Activated CD8-positive, alpha-beta T cell treated with anti-CD3 and anti-CD28 coated beads for 36 hours (primary cell): ENCODE results near the gene PGAM5. TPM values are rescaled to one million over a fixed set of nuclear protein-coding genes. Genes with fewer than 3 reads are reported as not detected.

Source experiments
- ATAC-seq: fragments of 200-7000 bp; cut with Tn5 transposase; one replicate; pipeline ENCODE4 v1.10.0; 2021; ENCODE audit warnings: mild to moderate bottlenecking, moderate library complexity
- CTCF ChIA-PET: fragments of 350-600 bp; sonication (Branson Sonifier 250); formaldehyde crosslinking; loops from one replicate; lab custom pipeline; 2021; ENCODE audit warnings: antibody characterized with exemption; lab: Charles Lee
- POLR2A ChIA-PET: fragments of 350-600 bp; sonication (Branson Sonifier 250); formaldehyde crosslinking; loops from one replicate; lab custom pipeline; 2021; ENCODE audit warnings: antibody characterized with exemption; lab: Charles Lee
- DNase-seq: peaks from one replicate; pipeline ENCODE4 v3.0.0-alpha.2; 2020
- H3K27ac Mint-ChIP-seq: one replicate; pipeline ENCODE4 v1.8.0; 2021; ENCODE audit warnings: mild to moderate bottlenecking, mixed read lengths
- H3K27me3 Mint-ChIP-seq: one replicate; pipeline ENCODE4 v1.8.0; 2021; ENCODE audit warnings: mixed read lengths
- H3K36me3 Mint-ChIP-seq: one replicate; pipeline ENCODE4 v1.8.0; 2021; ENCODE audit warnings: low read depth, mixed read lengths
- H3K4me1 Mint-ChIP-seq: one replicate; pipeline ENCODE4 v1.8.0; 2021; ENCODE audit warnings: low read depth, mixed read lengths
- H3K4me3 Mint-ChIP-seq: one replicate; pipeline ENCODE4 v1.8.0; 2021; ENCODE audit warnings: mild to moderate bottlenecking, moderate library complexity, mixed read lengths
- H3K9me3 Mint-ChIP-seq: one replicate; pipeline ENCODE4 v1.8.0; 2021; ENCODE audit warnings: mixed read lengths
- intact Hi-C: fragments of 100-400 bp; cut with micrococcal nuclease; formaldehyde crosslinking; loops from one replicate; pipeline ENCODE4 v1.10.0; 2022
- total RNA-seq, 2 experiments: library from RNA; stranded (reverse); gene quantifications; one replicate each; pipeline ENCODE4 v1.2.3, GENCODE V29; 2021
- TF ChIP-seq, protein P1 (sequence below): fragments of 200-600 bp; IDR thresholded peaks from one replicate; pipeline ENCODE4 v1.8.0; 2022; ENCODE audit warnings: antibody characterized with exemption, mild to moderate bottlenecking

The PGAM5 gene
- total RNA-seq, 2 experiments from 2014 or later = 69.6 to 73.2 TPM

- H3K9me3 Mint-ChIP-seq = no peaks in the 10 kb centered on the region
- ChIA-PET CTCF (no interaction called here), POLR2A (interaction anchor here (0.6 to 2.5 kb wide), 5 partner anchors 8 to 147 kb away, joined by 3 to 12 read pairs (median 3); no protein-coding TSS in a partner anchor)
- intact Hi-C loops = loop anchor here (10.0 kb wide), 1 partner anchor 123 kb away; the partner anchor contains the start of gene CHFR
- ATAC-seq (peak; percentile 89), DNase-seq (peak; percentile 82)
- peaks cover 31% of the 10 kb centered on the region for H3K36me3 Mint-ChIP-seq
- TF ChIP-seq, protein P1, sequence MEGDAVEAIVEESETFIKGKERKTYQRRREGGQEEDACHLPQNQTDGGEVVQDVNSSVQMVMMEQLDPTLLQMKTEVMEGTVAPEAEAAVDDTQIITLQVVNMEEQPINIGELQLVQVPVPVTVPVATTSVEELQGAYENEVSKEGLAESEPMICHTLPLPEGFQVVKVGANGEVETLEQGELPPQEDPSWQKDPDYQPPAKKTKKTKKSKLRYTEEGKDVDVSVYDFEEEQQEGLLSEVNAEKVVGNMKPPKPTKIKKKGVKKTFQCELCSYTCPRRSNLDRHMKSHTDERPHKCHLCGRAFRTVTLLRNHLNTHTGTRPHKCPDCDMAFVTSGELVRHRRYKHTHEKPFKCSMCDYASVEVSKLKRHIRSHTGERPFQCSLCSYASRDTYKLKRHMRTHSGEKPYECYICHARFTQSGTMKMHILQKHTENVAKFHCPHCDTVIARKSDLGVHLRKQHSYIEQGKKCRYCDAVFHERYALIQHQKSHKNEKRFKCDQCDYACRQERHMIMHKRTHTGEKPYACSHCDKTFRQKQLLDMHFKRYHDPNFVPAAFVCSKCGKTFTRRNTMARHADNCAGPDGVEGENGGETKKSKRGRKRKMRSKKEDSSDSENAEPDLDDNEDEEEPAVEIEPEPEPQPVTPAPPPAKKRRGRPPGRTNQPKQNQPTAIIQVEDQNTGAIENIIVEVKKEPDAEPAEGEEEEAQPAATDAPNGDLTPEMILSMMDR = no peak
- no peaks in the 10 kb centered on the region for H3K27me3 Mint-ChIP-seq
- H3K4me1 Mint-ChIP-seq = peaks cover 27% of the 10 kb centered on the region
- H3K27ac Mint-ChIP-seq = peak overlapping the region; percentile 86
- peak overlapping the region; percentile 76 for H3K4me3 Mint-ChIP-seq
These were observed 51.4 kb downstream of the PGAM5 start for GRCh38 chr12:132761921-132762583.

DNA sequence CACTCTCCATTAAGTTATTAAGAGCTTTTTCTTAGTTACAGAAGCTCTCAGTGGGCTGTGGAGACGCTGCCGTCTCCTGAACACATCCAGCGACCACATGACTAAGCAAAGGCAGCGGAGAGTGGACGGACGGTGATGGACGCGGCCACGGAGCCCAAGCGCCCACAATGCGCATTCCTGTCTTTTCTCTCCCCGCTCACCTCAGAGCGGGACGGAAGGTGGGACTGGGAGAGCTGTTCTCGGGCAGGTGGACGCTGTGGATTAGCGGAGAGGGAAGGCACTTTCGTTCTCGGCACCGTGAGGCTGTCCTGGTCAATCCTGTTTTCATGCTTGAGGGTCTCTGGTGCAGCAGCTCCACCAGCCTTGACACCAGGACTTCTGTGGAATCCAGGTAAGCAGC, 53.6 kb downstream of the PGAM5 start:
- intact Hi-C loops = loop anchor here (10.0 kb wide), 1 partner anchor 121 kb away; the partner anchor contains the start of gene CHFR
- H3K9me3 Mint-ChIP-seq = no peaks in the 10 kb centered on the region
- POLR2A ChIA-PET = interaction anchor here (0.8 to 1.0 kb wide), 3 partner anchors 9 to 77 kb away, joined by 3 read pairs; partner anchors contain the start of gene POLE
- peaks cover 20% of the 10 kb centered on the region for H3K36me3 Mint-ChIP-seq
- DNase-seq (no peak), ATAC-seq (no peak)
- CTCF ChIA-PET = interaction anchor here (1.4 to 1.8 kb wide), 2 partner anchors 17 to 140 kb away, joined by 3 to 4 read pairs; no protein-coding TSS in a partner anchor
- peaks cover 35% of the 10 kb centered on the region for H3K4me1 Mint-ChIP-seq
- TF ChIP-seq, protein P1 = no peak
- no peaks in the 10 kb centered on the region for H3K27me3 Mint-ChIP-seq
- no peak overlapping the region for H3K4me3 Mint-ChIP-seq
- H3K27ac Mint-ChIP-seq = no peak overlapping the region

GRCh38 chr12:132765361-132765760, 54.7 kb downstream of the PGAM5 start:
- Mint-ChIP-seq H3K4me3 (no peak overlapping the region), H3K27ac (no peak overlapping the region), H3K27me3 (no peaks in the 10 kb centered on the region), H3K4me1 (peaks cover 38% of the 10 kb centered on the region), H3K9me3 (no peaks in the 10 kb centered on the region), H3K36me3 (peaks cover 18% of the 10 kb centered on the region)
- POLR2A ChIA-PET = interaction anchor here (0.6 to 1.1 kb wide), 3 partner anchors 10 to 80 kb away, joined by 3 to 4 read pairs (median 3); no protein-coding TSS in a partner anchor
- DNase-seq (no peak), ATAC-seq (no peak)
- CTCF ChIA-PET = interaction anchor here (1.8 kb wide), 1 partner anchor 139 kb away, joined by 4 read pairs; no protein-coding TSS in a partner anchor
- intact Hi-C loops = loop anchor here (10.0 kb wide), 1 partner anchor 119 kb away; the partner anchor contains the start of gene CHFR
- TF ChIP-seq, protein P1 = no peak

DNA sequence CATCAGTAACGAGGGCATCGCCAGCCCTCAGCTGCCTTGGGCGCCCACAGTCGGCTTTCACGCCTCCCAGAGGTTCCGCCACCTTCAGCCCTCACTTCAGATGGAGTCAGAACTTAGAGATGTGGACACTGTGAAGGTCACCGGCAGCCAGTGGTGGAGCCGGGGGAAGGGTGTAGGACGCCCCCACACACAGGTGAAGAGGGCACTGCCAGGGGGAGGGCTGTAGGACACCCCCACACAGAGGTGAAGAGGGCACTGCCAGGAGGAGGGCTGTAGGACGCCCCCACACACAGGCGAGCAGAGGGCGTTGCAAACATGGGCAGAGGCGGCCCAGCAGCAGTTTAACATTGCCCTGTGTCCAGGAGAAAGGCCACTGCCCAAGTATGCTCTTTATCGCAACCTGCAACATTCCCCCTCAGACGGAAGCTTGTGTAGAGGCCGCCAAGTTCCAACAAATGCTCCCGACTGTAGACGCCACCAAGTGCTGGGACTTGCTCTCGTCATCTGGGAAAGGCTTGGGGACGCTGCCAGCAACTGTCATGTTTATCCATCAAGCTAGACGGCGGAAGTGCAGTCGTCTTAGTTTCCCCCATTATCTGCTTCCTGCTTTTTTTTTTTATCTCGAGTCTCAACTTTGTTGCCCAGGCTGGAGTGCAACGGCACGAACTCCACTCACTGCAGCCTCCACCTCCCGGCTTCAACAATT, 55.9 kb downstream of the PGAM5 start:
- H3K4me3 Mint-ChIP-seq = no peak overlapping the region
- peaks cover 42% of the 10 kb centered on the region for H3K4me1 Mint-ChIP-seq
- TF ChIP-seq, protein P1 = no peak
- H3K27ac Mint-ChIP-seq = no peak overlapping the region
- intact Hi-C loops = loop anchor here (10.0 kb wide), 1 partner anchor 118 kb away; the partner anchor contains the start of gene CHFR
- ATAC-seq (no peak), DNase-seq (no peak)
- CTCF ChIA-PET = interaction anchor here (0.9 to 2.7 kb wide), 3 partner anchors 10 to 139 kb away, joined by 3 to 25 read pairs (median 8); no protein-coding TSS in a partner anchor
- no peaks in the 10 kb centered on the region for H3K27me3 Mint-ChIP-seq
- POLR2A ChIA-PET = no interaction called here
- no peaks in the 10 kb centered on the region for H3K9me3 Mint-ChIP-seq
- H3K36me3 Mint-ChIP-seq = peaks cover 16% of the 10 kb centered on the region
